CD14-positive monocyte (primary cell): ENCODE data around the gene SIRT7. TPM values are rescaled to one million over a fixed set of nuclear protein-coding genes. Genes with fewer than 3 reads are reported as not detected.

Experiments used
- DNase-seq, 3 donors: peaks; one replicate each; pipeline ENCODE4 v3.0.0-alpha.2; 2011 to 2022
- H2AFZ ChIP-seq: 2 replicates; pipeline ENCODE4 v1.6.0; 2012; ENCODE audit warnings: mild to moderate bottlenecking, low read depth, low read length, inconsistent platforms; ENCODE audit not compliant: insufficient read depth, poor library complexity, severe bottlenecking
- H3K27ac ChIP-seq, 2 donors: 1 replicate in 1 of 2; 2 replicates in 1 of 2; pipeline ENCODE4 v1.5.1; 2012 to 2013; ENCODE audit warnings: low read length in 2 of 2, control low read depth in 1 of 2, inconsistent platforms in 1 of 2, low read depth in 1 of 2, mild to moderate bottlenecking in 1 of 2
- H3K27me3 ChIP-seq, 2 donors: one replicate each; pipeline versions ENCODE4 v1.6.0 to v1.6.1; 2011 to 2013; ENCODE audit warnings: low read length in 2 of 2; ENCODE audit not compliant: control insufficient read depth in 2 of 2, insufficient read depth in 2 of 2
- H3K36me3 ChIP-seq, 2 donors: replicated peaks in 1 of 2; 1 replicate in 1 of 2; 2 replicates in 1 of 2; pipeline versions ENCODE4 v1.5.1 to v1.6.1; 2012 to 2013; ENCODE audit warnings: low read length in 2 of 2, control low read depth in 1 of 2, inconsistent platforms in 1 of 2, mild to moderate bottlenecking in 1 of 2; ENCODE audit not compliant: insufficient read depth in 2 of 2, control insufficient read depth in 1 of 2
- H3K4me1 ChIP-seq, 2 donors: 1 replicate in 1 of 2; 2 replicates in 1 of 2; pipeline versions ENCODE4 v1.5.1 to v1.6.1; 2012 to 2013; ENCODE audit warnings: low read length in 2 of 2, control low read depth in 1 of 2, inconsistent platforms in 1 of 2, mild to moderate bottlenecking in 1 of 2, moderate library complexity in 1 of 2; ENCODE audit not compliant: insufficient read depth in 2 of 2, control insufficient read depth in 1 of 2
- H3K4me2 ChIP-seq: replicated peaks from 2 replicates; pipeline ENCODE3; 2012; ENCODE audit warnings: low read length, moderate library complexity, mild to moderate bottlenecking; ENCODE audit not compliant: poor library complexity, severe bottlenecking; ENCODE audit errors: extremely low read depth
- H3K4me3 ChIP-seq, 3 experiments: fragments of 200-600 bp in 1 of 3; sonication (generic) in 1 of 3; replicated peaks in 1 of 3; 1 replicate in 2 of 3; 2 replicates in 1 of 3; pipeline ENCODE4 v1.5.1; 2011 to 2013; ENCODE audit warnings: low read length in 3 of 3, mild to moderate bottlenecking in 3 of 3, control low read depth in 2 of 3, low read depth in 2 of 3, inconsistent platforms in 1 of 3, moderate library complexity in 1 of 3
- H3K79me2 ChIP-seq: 2 replicates; pipeline ENCODE4 v1.6.0; 2012; ENCODE audit warnings: mild to moderate bottlenecking, control low read depth, inconsistent platforms, low read length, moderate library complexity; ENCODE audit not compliant: insufficient read depth
- H3K9ac ChIP-seq: 2 replicates; pipeline ENCODE4 v1.6.0; 2017; ENCODE audit warnings: low read length, mild to moderate bottlenecking; ENCODE audit not compliant: insufficient read depth, poor library complexity, severe bottlenecking
- H3K9me3 ChIP-seq, 2 donors: replicated peaks in 1 of 2; 1 replicate in 1 of 2; 2 replicates in 1 of 2; pipeline versions ENCODE4 v1.5.1 to v1.6.1; 2012 to 2013; ENCODE audit warnings: low read length in 2 of 2, control low read depth in 1 of 2; ENCODE audit not compliant: control insufficient read depth in 1 of 2, insufficient read depth in 1 of 2
- H4K20me1 ChIP-seq: 2 replicates; pipeline ENCODE4 v1.6.0; 2012; ENCODE audit warnings: mild to moderate bottlenecking, low read length, control low read depth, moderate library complexity; ENCODE audit not compliant: insufficient read depth
- H3K27ac Mint-ChIP-seq, 7 donors: one replicate each; pipeline ENCODE4 v1.8.0; 2020; ENCODE audit warnings: mild to moderate bottlenecking in 7 of 7, mixed read lengths in 7 of 7, moderate library complexity in 6 of 7, inconsistent platforms in 2 of 7
- H3K27me3 Mint-ChIP-seq, 3 donors: one replicate each; pipeline ENCODE4 v1.8.0; 2021 to 2022; ENCODE audit warnings: low read depth in 3 of 3, mild to moderate bottlenecking in 3 of 3, mixed read lengths in 3 of 3, moderate library complexity in 3 of 3, inconsistent platforms in 1 of 3
- H3K36me3 Mint-ChIP-seq, 2 donors: one replicate each; pipeline ENCODE4 v1.8.0; 2020; ENCODE audit warnings: mixed read lengths in 2 of 2, inconsistent platforms in 1 of 2, mild to moderate bottlenecking in 1 of 2
- H3K4me1 Mint-ChIP-seq: one replicate; pipeline ENCODE4 v1.8.0; 2020; ENCODE audit warnings: mild to moderate bottlenecking, mixed read lengths
- H3K4me3 Mint-ChIP-seq, 2 donors: one replicate each; pipeline ENCODE4 v1.8.0; 2020; ENCODE audit warnings: mild to moderate bottlenecking in 2 of 2, mixed read lengths in 2 of 2, moderate library complexity in 1 of 2
- H3K9me3 Mint-ChIP-seq, 7 donors: one replicate each; pipeline ENCODE4 v1.8.0; 2020 to 2022; ENCODE audit warnings: mixed read lengths in 7 of 7, mild to moderate bottlenecking in 6 of 7, moderate library complexity in 6 of 7, inconsistent platforms in 2 of 7
- CTCF ChIP-seq: fragments of 200-600 bp; IDR thresholded peaks from one replicate; pipeline ENCODE4 v1.8.0; 2022; ENCODE audit warnings: antibody characterized with exemption, mild to moderate bottlenecking
- WGBS: methylation state at CpG from one replicate; pipeline ENCODE4 v1.1.5; 2013; ENCODE audit warnings: missing lambda C conversion rate; ENCODE audit not compliant: insufficient coverage; 5-methylcytosine and 5-hydroxymethylcytosine counted together
- intact Hi-C, 2 donors: fragments of 100-400 bp; cut with micrococcal nuclease; formaldehyde crosslinking; loops; one replicate each; pipeline versions ENCODE4 v1.15.0 to v1.15.1; 2023
- polyA plus RNA-seq, 3 donors: library from polyadenylated mRNA; depleted of rRNA in 1 of 3; unstranded in 2 of 3; stranded (reverse) in 1 of 3; fragments of 300-500 nt in 2 of 3; fragments of >200 nt in 1 of 3; fragmentation: Illumina TruSeq in 2 of 3; gene quantifications; 1 replicate in 2 of 3; 2 replicates in 1 of 3; pipeline ENCODE4 v1.2.3, GENCODE V29; 2012 to 2021

Gene SIRT7
- polyA plus RNA-seq, 3 donors = 22.5 to 73.5 (median 23.7) TPM

- no peaks in the 10 kb centered on the region for H3K36me3 ChIP-seq
- no peak for DNase-seq
- Mint-ChIP-seq H3K36me3 (no peaks in the 10 kb centered on the region), H3K4me1 (no peaks in the 10 kb centered on the region), H3K27ac (peak within 1 kb of the TSS in 1 of 7 donors; percentile 15), H3K9me3 (no peaks in the 10 kb centered on the region), H3K4me3 (no peak within 1 kb of the TSS), H3K27me3 (peaks cover 10 to 23% (median 19%) of the 10 kb centered on the region in 3 donors)
- intact Hi-C loops = no loop called here
- no peak within 1 kb of the TSS for H3K9ac ChIP-seq
- H3K4me1 ChIP-seq = no peaks in the 10 kb centered on the region
- H4K20me1 ChIP-seq = no peaks in the 10 kb centered on the region
- no peaks in the 10 kb centered on the region for H3K79me2 ChIP-seq
- H2AFZ ChIP-seq = no peak within 1 kb of the TSS
- H3K27ac ChIP-seq = no peak within 1 kb of the TSS
- no peaks in the 10 kb centered on the region for H3K9me3 ChIP-seq
- H3K27me3 ChIP-seq = no peaks in the 10 kb centered on the region
- TF ChIP-seq CTCF = no peak
- WGBS = 100% methylated on average over 11 of the region's 13 CpGs
- H3K4me3 ChIP-seq = no peak within 1 kb of the TSS
- H3K4me2 ChIP-seq = no peak within 1 kb of the TSS
These were observed 29.2 kb upstream of the SIRT7 start, which contains the start of gene MYADML2 for GRCh38 chr17:81947189-81947588. TSS of gene MYADML2 (minus strand) at chr17:81947233. CDS start at chr17:81941741, 5,492 bp downstream.

GRCh38 chr17:81944858-81945257 lies 26.9 kb upstream of the SIRT7 start:
- Histone ChIP-seq H3K4me3 (no peak overlapping the region), H3K9ac (no peak overlapping the region), H3K27me3 (peaks cover 0 to 3% of the 10 kb centered on the region in 2 donors), H2AFZ (no peak overlapping the region), H3K79me2 (no peaks in the 10 kb centered on the region), H4K20me1 (no peaks in the 10 kb centered on the region), H3K9me3 (no peaks in the 10 kb centered on the region), H3K4me1 (no peaks in the 10 kb centered on the region), H3K36me3 (no peaks in the 10 kb centered on the region), H3K4me2 (no peak overlapping the region), H3K27ac (no peak overlapping the region)
- DNase-seq = no peak
- intact Hi-C loops = no loop called here
- H3K9me3 Mint-ChIP-seq = no peaks in the 10 kb centered on the region
- TF ChIP-seq CTCF = no peak
- WGBS = 94% methylated on average over 8 of the region's 9 CpGs
- no peaks in the 10 kb centered on the region for H3K36me3 Mint-ChIP-seq
- peaks cover 5 to 31% (median 20%) of the 10 kb centered on the region in 3 donors for H3K27me3 Mint-ChIP-seq
- H3K27ac Mint-ChIP-seq = no peak overlapping the region
- no peak overlapping the region for H3K4me3 Mint-ChIP-seq
- H3K4me1 Mint-ChIP-seq = no peaks in the 10 kb centered on the region
